Activated T-cell treated with anti-CD3 and anti-CD28 coated beads, Interleukin-2, amount 50 U/mL, for 1 hour (primary cell): ENCODE results near the gene PARVB.

Experiments used
- DNase-seq: peaks from one replicate; pipeline ENCODE4 v3.0.0-alpha.2; 2020

Gene PARVB, protein sequence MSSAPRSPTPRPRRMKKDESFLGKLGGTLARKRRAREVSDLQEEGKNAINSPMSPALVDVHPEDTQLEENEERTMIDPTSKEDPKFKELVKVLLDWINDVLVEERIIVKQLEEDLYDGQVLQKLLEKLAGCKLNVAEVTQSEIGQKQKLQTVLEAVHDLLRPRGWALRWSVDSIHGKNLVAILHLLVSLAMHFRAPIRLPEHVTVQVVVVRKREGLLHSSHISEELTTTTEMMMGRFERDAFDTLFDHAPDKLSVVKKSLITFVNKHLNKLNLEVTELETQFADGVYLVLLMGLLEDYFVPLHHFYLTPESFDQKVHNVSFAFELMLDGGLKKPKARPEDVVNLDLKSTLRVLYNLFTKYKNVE

DNA sequence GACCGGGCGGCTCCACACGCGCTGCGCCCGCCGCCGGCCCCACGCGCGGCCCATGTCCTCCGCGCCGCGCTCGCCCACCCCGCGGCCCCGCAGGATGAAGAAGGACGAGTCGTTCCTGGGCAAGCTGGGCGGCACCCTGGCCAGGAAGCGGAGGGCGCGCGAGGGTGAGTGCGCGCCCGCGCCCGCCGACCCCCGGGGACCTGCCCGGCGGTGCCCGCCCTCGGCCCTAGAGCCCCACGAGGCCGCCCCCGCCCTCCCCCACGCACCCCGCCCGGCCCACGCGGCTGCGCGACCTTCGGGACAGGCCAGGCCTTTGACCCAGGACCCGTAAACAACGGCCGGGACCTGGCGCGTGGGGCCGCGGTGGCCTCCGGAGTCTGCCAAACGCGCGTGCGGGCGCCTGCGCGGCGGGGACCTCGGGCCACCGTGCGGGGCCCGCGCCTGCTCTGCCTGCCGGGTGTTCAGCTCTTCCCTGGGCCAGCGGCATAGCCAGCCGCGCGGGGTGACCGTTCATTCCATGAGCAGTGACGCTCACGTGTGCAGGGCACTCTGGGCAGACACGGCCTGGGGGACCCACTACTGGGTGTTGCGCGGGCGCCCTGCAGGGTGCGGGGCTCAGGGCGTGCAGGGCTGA lies at the start of gene PARVB:
Gene PARVB, plus strand, starts transcription at position 15 of the 634 bp plus-strand sequence. Its CDS starts 38 bp downstream, at position 53.
- DNase-seq, result peak; percentile 27

DNA sequence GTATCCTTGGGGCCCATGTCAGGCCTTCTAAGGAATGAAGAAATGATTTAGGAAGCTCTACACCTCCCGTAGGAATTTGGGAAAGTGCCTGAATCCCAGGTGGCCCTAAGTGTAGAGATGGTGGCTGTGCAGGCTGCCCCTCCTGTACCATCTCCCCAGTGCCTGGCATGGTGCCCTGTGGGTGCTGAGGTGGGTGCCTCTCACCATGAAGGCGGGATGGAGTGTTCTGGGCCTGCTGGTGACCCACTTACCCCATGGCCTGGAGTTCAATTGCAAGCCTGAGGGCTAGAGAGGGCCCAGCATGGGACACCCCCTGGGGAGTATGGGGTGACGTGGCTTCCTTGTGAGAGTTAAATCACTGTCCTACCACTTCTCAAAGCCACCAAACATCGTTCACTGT lies 49.1 kb upstream of the PARVB start:
- DNase-seq, result no peak

DNA sequence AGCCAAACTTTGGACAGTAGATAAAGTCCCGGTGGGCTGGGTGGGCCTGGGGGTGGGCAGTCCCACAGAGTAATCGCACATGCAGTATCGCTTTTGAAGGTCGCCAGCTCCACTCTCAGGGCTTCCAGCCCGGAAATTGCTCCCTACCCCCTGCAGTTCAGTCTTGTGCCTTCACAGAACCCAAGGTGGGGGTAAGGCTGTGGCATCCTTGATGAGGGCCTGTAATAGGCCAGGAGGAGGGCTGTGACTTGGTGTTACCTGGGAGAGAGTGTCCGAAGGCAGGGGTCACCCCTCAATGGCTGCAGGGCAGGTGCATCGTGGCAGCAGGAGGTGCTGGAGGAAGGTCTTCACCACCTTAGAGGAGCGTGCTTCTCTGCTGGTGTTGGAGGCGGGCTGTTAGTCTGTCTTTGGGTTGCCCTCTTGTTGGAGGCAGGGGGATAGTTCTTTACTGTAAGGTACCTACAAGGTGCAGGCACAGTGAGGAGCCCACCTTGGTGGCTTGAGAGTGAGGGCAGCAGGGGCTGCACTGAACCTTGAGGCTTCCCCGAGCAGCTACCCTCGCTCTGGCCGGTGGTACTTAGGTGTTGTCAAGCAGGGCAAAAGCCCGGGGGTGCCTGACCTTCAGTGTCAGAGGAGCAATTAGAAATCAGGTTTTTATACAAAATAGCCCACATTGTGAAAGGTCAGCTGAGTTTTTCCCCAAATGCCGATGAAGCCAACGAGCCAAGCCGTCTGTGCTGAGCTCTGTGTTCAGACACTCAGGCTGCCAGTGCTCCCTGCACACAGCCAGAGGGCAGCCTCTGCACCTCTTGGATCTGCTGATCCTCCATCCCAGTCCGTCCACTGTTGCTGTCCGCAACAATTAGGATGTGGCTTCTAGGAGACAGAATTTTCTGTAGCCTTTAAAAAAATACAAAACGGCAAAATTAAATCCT lies 47.0 kb upstream of the PARVB start:
- no peak for DNase-seq

DNA sequence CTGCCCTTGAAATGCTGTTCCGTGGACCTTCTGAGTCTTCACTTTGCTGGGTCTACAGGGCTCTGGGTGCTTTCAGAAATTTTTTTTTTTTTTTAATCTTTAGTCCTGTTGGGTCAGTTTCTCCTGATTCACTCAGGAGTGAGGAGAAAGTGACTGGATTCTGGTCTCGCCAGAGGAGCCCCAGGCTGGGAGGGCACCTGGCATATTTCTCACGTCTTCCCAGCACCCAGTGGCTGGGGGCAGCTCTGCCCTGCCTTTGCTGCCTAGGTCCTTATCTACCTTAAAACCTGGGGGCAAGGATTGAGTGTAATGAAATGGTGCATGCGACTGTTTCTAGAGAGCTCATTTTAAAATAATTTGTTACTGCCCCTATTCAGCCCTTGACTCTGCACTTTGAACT lies 45.5 kb upstream of the PARVB start:
- DNase-seq, result no peak

DNA sequence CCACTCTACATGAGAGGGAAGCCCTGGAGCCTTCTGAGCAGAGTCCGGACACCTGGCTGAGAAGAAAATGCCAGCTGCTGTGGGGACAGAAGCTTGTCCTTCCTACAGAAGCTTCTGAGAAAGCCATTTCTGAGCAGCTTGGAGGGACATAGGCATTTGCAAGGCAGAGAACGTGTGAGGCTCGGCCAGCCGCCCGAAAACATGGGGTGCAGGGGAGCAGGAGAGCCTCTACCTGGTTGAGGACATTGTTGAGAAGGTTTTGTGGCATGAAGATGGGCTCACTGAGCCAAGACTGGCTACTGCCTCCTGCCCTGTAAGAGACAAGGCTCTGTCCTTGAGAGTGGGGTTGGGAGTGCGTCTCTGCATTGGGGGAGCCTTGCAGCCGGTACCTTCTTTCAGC lies 43.5 kb upstream of the PARVB start:
- DNase-seq, result no peak

DNA sequence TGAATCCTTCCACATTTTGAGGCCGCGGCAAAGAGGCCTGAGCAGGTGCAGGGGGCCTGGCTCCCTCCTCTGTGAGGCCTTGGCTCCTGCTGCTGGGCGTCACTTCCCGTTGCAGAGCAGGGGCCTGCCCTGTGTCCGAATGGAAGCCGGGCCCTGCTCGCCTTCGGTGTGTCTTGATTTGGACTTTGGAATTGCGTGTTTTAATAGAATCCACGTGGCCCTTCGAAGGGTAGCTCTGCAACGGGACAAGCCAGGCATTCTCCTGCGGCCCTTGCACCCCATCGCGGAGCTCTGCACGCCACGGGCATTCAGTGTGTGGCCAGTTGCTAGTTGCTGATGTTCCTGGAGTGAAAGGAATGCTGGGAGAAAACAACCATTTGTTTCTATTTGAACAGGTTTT lies 43.1 kb upstream of the PARVB start:
- no peak for DNase-seq

DNA sequence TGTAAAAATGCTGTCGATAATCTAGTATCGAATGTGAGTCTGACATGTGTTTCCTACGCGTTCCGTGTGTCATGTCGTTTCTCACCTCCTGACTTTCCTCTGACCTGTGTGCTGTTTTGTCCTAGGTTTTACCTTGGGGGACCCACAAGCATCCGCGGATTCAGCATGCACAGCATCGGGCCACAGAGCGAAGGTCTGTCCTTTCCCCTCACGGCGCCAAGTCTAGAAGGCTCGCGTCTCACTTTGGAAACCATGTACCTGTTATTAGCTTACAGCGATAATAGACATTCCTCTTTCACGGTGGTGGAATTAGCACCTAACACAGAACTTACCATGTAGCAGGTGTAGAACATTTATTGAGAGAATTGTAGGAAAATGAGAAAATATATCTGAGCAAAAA lies 40.3 kb upstream of the PARVB start:
- no peak for DNase-seq

DNA sequence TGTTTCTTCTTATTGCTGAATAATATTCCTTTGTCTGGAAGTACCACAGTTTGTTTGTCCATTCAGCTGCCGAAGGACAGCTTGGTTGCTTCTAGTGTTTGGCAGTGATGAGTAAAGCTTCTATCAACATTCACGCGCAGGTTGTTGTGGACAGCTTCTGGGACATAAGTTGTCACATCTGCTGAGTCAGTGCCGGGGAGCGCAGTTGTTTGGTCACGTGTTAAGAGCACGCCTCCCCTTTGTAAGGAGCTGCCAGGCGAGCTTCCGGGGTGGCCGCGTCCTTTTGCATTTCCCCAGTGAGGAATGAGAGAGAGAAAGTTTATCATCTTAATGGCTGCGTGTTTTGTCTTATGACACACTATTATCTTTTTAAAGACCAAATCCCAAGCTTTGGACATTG lies 38.6 kb upstream of the PARVB start:
- no peak for DNase-seq

DNA sequence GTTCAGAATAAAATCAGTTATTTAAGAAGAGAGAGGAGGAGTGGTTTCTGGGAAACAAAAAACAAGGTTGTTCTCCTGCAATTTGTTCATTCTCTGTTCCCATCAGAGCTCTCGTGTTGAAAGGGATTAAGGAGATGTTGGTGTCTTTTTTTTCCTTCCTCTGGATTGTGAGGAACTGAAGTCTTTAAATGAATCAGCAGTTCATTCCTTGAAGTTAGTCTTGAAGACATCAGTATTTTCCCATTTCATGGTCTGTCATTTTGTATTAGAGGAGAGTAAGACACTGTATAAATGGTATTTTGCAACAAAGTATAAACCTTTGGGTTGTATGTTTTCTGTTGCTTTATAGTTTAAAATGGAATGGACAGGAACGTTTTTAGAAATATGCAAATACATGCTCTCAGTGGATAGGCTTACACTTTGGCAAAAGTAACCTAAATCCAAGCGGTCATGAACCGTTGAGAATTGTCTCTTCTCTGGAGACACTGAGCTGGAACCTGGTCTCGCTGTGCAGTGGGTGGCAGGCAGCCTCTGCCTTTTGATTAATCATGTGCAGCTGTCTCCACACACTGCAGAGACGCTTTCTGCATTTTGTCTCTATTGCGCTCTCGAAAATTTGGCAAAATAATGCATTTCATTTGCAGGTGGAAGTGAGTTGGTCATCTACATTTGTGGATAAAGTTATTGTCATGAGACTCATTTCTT lies 35.8 kb upstream of the PARVB start:
- no peak for DNase-seq

DNA sequence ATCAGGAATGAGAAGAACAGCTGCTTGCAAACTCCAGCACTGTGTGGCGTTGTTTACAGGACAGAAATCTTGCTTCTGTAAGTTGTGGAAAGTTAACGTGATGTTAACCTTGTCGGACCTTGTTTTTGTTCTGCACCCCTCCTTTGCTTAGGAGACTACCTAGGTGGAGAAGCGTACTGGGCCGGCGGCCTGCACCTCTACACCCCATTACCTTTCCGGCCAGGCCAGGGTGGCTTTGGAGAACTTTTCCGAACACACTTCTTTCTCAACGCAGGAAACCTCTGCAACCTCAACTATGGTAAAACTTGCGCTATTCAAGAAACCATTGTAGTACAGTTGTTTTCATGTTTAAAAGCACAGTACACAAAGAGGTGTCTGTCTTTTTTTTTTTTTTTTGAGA lies 35.1 kb upstream of the PARVB start:
- DNase-seq, result no peak

DNA sequence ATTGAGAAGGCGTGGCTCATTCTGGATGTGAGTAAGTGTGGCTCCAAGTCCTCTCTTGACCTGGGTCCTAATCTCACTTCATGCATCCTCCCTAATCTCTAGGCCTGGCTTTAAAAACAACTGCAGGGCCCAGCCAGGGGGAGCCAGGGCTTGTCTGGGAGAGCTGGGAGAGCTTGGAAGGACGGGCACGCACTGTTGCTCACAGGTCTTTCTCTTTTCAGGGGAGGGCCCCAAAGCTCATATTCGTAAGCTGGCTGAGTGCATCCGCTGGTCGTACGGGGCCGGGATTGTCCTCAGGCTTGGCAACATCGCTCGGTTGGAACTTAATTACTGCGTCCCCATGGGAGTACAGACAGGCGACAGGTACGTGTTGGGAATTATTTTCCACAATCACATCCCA lies 34.1 kb upstream of the PARVB start:
- DNase-seq, result no peak

DNA sequence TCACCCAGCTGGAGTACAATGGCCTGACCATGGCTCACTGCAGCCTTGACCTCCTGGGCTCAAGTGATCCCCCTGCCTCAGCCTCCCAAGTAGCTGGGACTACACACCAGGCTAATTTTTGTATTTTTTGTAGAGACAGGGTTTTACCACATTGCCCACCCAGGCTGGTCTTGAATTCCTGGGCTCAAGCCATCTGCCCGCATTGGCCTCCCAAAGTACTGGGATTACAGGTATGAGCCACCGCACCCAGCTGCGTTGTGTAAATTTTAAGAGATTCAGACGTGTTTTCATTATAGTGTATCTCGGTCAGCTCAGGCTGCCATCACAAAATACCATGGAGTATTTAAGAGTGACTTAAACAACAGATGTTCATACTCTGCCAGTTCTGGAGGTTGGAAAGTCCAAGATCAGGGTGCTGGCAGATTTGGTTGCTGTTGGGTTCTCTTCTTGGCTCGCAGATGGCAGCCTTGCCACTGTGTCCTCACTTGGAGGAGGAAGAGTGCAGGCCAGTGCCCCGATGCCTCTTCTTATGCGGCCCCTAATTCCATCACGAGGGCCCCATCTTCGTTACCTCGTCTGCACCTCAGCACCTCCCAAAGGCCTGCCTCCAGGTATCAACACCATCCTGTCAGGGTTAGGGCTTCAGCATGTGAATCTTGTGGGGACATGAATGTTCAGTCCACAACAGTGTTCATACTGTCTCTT lies 32.6 kb upstream of the PARVB start:
- no peak for DNase-seq

DNA sequence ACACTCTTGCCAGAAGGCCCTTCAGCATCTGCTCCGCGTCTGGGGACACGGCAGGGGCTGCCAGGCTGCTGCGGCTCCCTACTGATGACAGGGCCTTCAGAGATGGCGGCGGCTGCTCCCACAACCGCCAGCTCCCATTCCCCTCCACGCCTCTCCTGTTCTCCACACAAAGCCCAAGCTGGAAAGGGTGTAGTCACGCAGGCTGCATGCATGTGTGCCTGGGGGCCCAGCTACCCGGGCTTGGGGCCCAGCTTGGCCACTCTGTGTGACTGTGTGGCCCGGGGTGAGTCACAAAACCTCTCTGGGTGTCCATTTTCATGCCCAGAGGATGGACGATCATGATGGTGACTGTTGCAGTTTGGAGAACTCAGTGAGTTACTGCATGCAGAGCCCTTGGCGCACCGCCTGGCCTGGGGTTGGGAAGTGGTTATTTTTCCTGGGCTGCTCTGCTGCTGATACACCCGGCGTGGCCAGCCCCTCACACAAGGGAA lies 31.7 kb upstream of the PARVB start:
- no peak for DNase-seq

DNA sequence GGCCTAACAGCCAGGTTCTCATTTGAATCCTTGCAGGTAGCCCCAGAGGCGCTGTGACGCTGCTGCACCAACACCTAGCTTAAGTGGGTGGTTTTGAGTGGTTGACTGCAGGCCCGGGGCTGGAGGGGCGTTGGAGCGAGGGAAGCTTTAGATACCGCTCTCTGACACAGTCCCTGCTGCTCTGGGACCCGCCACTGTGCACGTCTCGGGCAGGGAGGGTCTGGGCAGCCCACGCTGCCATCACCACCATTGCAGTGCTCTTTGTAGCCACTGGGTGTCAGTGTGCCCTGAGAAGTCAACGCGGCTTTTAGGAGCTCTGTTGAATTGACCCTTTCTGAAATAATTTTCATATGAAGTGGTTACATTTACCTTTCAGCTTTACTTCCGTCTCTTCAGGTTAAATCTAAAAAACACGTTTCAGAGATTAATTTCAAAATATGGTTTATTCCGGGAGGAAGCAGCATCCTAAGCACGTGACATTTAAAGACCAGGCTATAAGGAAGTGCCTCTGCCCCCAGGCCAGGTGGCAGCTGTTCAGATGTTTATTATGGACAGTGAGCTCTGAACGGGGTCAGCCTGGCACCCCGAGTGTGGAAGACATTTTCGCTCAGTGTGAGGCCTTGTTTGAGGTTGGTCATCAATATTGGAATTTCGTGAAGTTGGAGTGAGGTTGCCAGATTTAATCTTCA lies 30.9 kb upstream of the PARVB start:
- peak; percentile 67 for DNase-seq

DNA sequence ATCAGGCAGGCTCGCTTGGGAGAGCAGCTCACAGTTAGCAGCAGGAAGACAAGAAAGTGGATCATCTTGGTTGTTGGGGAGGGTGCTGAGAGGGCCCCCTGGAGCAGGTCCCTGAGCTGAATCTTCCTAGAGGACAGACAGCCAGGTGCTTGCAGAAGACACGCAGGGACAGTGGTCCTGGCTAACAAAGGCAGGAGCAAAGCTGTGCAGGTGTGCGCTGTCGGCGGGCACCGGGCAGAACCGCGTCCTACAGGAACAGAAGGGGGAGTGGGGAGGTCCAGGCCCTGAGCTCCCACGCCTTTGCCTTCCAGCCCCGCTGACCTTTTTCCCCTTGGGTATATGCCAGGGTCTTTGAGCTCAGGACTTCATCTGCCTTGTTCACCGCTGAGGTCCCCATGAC lies 30.1 kb upstream of the PARVB start:
- DNase-seq, result no peak

DNA sequence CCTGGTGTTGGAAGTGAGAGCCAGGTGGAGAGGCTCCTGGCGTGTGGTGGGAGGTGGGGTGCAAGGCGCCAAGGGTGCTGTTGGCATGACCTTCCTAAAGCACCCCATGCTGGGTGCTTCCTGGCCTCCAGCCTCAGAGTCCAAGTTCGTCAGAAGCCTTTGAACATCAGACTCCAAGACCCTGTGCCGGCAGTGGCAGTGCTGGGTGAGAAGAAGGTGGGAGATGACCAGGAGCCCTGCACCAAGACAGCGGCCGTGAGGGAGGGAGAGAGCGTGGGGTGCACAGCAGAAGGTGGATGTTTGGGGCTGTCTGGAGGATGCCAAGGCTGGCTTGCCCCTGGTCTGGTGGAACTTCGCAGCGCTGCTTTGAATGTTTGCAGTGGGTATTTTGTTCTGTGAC lies 29.7 kb upstream of the PARVB start:
- DNase-seq, result no peak

DNA sequence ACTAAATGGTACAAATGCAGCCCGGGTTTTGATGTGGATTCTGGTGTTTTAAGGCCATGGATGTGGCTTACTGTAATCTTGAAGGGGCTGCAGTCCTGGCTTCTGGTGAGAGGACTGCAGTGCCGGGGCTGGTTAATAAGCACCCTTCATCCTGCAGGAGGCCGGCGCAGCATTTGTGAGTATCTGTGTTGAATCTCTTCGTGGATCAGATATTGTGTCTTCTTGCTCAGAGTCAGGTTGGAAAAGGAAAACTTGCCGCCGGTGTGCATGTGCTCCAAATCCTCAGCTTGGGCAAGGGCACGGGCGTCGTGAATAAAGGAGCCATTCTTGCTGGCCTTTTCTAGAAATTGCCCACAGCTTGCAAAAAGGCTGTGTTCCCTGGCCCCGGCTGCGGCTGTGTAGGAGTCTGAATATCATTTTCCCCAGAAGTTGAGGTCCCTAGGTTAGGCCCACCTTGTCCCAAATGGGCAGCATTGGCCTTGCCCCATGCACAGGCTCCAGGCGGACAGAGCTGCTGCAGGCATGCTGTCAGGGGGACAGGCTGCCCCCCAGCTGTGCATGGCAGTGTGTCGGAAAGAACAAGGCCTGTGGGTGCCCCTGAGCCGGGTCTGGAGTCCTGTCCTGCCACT lies 28.9 kb upstream of the PARVB start:
- no peak for DNase-seq

DNA sequence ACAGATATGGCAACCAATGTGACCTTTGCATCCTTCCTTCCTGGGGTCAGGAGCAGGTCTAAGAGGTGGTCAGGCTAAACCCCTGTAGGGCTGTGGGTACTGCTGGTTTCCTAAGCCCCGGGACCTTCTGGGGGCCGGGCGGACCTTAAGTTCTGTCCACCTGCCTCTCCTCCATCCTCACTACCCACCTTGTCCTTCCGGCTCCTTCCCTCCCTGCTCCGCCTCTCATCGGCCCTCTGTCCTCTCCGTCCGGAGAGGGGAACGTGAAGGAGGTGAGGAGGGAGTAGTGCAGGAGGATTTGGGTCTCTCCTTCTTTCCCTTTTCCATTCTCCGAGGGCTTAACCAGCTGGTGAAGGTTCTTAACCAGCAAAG lies 28.3 kb upstream of the PARVB start:
- DNase-seq, result no peak

DNA sequence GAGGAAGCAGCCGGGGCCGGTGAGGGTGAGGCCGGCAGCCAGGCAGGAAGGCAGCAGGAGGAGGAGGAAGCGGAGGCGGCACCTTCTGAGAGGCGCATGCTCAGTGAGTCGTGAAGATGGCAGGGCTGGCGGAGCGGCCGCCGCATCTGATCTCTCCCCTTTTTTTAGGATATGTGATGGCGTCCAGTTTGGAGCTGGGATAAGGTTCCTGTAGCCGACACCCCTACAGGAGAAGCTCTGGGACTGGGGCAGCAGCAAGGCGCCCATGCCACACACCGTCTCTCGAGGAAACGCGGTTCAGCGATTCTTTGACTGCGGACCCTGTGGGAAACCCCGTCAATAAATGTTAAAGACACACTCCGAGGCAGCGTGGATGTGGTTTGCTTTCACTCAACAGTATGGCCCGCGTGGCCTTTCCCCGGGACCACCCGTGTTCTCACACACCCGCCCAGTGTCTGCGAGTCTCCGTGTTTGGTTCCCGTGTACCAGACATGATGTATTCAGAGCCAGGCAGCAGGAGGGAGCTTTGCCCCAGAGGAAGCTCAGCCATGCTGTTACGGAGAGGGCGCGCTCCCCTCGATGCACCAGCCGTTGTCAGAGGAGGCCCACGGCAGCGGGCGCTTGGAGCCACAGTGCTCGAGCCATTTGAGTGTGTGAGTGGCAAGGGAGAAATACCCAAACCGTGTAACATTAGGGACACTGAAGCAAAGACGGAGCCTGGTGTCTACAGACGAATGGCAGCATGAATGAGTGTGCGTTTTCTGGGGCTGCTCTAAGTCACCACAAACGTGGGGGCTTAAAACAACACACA lies 27.7 kb upstream of the PARVB start:
- DNase-seq, result peak; percentile 69

DNA sequence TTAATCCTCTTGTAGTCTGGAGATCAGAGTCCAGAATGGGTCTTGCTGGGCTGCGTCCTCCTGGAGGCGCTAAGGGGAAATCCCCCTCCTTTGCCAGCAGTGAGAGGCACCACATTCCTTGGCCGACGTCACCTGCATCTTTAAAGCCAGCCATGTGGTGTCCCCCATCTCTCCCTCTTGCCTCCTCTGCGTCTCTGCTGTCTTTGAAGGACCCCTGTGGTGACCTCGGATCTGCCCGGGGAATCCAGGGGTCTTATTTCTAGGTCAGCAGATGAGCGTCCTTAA lies 27.2 kb upstream of the PARVB start:
- no peak for DNase-seq
